Stromal cell of bone marrow (primary cell): ENCODE results near the gene ULK2.
"Not testable (repeated sequence)": the region's sequence is repeated elsewhere in the genome, so short reads cannot be mapped to it uniquely, and the experiment has no call there.

ENCODE experiments used
- DNase-seq: peaks from one replicate; pipeline ENCODE4 v3.0.0-alpha.2; 2012; ENCODE audit warnings: low read depth

ULK2 gene

DNA sequence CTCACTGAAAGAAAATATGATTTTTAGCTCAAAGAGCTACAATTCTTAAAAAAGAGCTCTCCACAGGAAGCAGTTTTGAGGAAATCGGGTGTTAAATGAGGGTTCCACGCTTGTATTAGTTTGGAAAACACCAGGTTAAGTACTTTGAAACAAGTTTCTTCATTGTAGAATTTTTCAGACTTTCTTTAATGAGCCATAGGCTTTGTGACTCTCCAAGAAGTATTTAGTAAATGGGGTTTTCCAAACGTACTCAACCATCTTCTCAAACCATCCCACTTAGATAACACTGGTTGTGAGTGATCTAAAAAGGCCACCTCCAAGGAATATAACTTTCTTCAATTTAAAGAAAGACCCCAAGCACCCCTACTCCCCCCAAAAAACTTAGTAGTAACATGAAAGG is 2.7 kb downstream of the ULK2 start:
- no peak for DNase-seq

GRCh38 chr17:19860647-19861177 is 7.0 kb downstream of the ULK2 start:
- DNase-seq, result not testable (repeated sequence)

GRCh38 chr17:19857640-19858039 is 10.1 kb downstream of the ULK2 start:
- no peak for DNase-seq

GRCh38 chr17:19833914-19834313 is 33.8 kb downstream of the ULK2 start:
- no peak for DNase-seq

DNA sequence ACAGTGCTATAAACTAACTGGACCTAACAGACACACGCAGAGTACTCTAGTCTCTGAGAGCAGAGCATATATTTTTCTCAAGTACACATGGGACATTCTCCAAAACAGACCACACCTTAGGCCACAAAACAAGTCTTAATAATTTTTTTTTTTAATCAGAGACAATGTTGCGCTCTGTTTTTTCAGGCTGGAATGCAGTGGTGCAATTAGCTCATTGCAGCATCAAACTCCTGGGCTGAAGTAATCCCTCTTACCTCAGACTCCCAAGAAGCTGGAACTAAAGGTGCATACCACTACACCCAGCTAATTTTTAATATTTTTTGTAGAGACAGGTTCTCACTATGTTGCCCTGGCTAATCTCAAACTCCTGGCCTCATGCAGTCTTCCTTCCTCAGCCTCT is 37.7 kb downstream of the ULK2 start:
- DNase-seq, result no peak

- peak; percentile 4 for DNase-seq
Measured at GRCh38 chr17:19812407-19812806, 55.3 kb downstream of the ULK2 start.

GRCh38 chr17:19805006-19805405 is 62.7 kb downstream of the ULK2 start:
- DNase-seq, result no peak

- DNase-seq, result no peak
Measured at GRCh38 chr17:19800571-19800970, 67.2 kb downstream of the ULK2 start.

DNA sequence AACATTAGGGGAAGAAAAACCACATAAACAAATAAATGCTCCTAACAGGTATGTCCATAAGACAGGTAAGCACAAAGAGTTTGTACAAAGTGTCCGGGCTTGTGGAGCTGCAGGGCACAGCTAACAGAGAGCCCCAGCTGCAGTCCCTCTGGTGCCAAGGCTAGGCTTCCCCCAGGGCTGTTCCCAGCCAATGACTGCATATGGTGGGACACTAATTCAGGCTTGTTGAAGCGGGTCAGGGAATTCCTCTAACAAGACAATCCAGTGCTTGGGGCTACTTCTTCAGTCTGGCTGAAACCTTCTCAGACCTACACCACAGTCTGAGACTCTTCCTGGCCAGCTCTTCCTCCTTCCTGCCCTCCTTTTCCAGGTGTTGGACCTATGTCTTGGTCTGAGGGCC is 67.9 kb downstream of the ULK2 start:
- no peak for DNase-seq

- DNase-seq, result no peak
Measured at GRCh38 chr17:19796457-19796856, 71.3 kb downstream of the ULK2 start.

- no peak for DNase-seq
Measured at GRCh38 chr17:19791918-19792550, 75.7 kb downstream of the ULK2 start.

- no peak for DNase-seq
Measured at GRCh38 chr17:19787733-19788357, 79.9 kb downstream of the ULK2 start.

- DNase-seq, result no peak
Measured at GRCh38 chr17:19785854-19786253, 81.9 kb downstream of the ULK2 start.

GRCh38 chr17:19781488-19782458 is 86.0 kb downstream of the ULK2 start:
- no peak for DNase-seq

DNA sequence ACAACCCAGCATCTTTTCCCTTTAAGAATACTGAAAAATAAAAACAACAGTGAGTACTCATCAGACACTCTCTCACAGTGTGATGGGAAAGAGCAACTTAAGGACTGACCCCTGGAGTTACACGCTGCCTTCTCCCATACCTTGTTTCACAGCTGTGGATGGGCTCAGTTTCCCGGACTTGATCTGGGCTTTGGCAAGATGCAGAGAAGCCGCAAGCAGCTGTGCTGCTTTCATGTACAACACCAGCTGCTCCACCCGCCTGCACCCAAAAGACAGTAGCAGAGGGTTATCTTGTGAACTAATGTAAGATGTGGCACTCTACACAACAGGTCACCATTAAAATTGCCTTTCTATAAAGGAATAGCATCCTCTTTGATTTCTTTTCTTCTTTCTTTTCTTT is 86.9 kb downstream of the ULK2 start:
- no peak for DNase-seq

DNA sequence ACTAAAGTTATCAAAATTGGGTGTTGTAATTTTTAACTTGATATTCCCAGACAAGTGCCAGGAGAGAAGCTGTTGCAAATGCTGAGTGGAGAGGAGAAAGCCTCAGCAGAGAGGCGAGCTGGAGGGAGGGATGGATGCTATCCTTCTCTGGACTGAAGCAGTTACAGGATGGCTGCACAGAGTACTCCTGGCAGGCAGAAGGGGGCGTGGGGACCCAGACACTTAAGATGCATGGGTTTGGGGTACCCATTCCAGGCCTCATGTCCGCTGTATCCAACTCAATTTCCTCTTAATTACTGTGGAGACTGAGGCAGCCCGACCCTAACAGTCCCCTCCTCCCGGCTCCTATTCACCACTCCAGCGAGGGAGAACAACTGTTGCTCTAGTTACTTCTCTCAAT is 94.2 kb downstream of the ULK2 start:
- DNase-seq, result no peak

DNA sequence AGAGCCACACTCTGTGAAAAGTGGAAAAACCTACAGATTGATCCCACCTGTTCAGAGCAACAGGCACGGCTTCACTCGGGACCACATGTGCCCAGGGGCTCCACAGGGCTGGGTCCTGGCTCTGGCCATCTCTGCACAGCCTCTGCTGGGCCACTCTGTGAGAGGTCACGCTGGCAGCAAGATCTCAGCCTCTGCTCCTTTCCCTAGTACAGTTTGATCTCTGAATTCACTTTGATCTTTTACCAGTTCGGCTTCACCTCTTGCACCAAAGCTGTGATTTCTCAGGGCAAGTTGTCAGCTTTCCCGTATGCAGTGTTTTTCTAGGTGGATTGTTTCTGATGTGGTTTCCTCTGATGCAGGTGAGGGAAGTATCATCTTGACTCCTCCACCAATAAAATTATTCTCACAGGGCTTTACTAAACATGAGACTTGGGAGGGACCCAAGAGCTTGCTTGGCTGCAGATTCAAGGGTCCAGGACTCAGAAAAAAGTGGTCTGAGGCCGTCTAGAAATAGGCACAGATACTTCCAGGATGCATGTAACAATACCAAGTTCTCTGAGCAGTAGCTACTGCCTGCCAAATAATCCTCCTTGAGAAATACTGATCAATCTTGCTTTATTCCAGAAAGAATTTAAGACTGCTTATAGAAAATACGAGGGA is 95.6 kb downstream of the ULK2 start:
- DNase-seq, result no peak

- no peak for DNase-seq
Measured at GRCh38 chr17:19770985-19771735, 96.6 kb downstream of the ULK2 start.

GRCh38 chr17:19769946-19770652 is 97.6 kb downstream of the ULK2 start:
- peak; percentile 36 for DNase-seq

DNA sequence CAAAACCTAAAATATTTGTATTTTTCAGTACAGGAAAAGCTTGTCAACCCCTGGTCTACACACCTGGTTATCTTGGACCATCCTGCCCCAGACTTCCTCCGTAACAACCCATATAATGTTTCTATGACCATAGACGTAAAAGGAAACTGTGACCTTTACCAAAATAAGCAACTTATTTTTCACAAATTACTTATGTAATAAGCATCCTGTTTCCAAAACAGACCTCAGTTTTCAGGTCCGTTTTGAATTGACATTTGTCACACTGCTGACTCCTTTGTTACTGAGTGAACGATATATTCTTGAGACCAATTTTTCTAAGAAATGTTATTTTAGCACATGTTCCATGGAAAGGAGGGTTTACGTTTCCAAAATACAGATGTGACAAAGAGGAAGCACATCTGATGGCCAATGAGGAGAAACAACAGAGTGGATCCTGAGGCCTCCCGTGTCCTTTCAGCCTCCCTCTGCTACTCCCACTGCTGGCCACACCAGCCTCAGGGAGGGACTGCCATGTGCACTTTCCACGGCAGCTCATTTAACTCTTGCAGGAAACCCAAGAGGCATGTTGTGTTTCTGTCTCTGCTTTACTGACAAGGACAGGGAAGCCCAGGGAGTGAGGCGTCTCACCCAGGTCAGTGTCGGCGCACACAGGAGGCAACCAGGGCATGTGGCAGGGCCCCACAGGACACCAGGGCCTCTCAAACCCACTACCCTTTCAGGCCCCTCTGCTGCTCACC is 99.5 kb downstream of the ULK2 start:
- no peak for DNase-seq
